OCI-LY7 (cell line): ENCODE measurements around the gene GTF2H1. TPM values are rescaled to one million over a fixed set of nuclear protein-coding genes. Genes with fewer than 3 reads are reported as not detected.

ENCODE experiments used
- BruUV-seq: library from RNA; stranded (reverse); fragments of 400-500 nt; replicated peaks from 2 replicates; lab custom pipeline; 2021; lab: Mats Ljungman, UMichigan
- CTCF ChIA-PET: fragments of 300-600 bp; sonication (Branson Sonifier 250); formaldehyde crosslinking; loops from one replicate; lab custom pipeline; 2022; ENCODE audit warnings: antibody characterized with exemption; ENCODE audit not compliant: unreplicated experiment; lab: Charles Lee
- POLR2A ChIA-PET: fragments of 300-600 bp; sonication (Branson Sonifier 250); formaldehyde crosslinking; loops from one replicate; lab custom pipeline; 2022; ENCODE audit warnings: antibody characterized with exemption; lab: Charles Lee
- DNase-seq: peaks from one replicate; pipeline ENCODE4 v3.0.0-alpha.2; 2015; ENCODE audit warnings: low spot score
- H2AFZ ChIP-seq: fragments of 200-600 bp; sonication (generic), shearing (Covaris generic); 2 replicates; pipeline ENCODE4 v1.6.1; 2014; ENCODE audit warnings: mild to moderate bottlenecking, antibody characterized with exemption, low read length, moderate library complexity
- H3K27ac ChIP-seq: fragments of 200-600 bp; sonication (generic); 2 replicates; pipeline ENCODE4 v1.5.1; 2014; ENCODE audit warnings: mixed run types, low read depth, mild to moderate bottlenecking, moderate library complexity, low read length, inconsistent platforms; ENCODE audit not compliant: poor library complexity, severe bottlenecking
- H3K36me3 ChIP-seq: fragments of 200-600 bp; sonication (generic); 2 replicates; pipeline ENCODE4 v1.6.1; 2014; ENCODE audit warnings: mild to moderate bottlenecking, antibody characterized with exemption, low read length, moderate library complexity, mixed read lengths; ENCODE audit not compliant: insufficient read depth
- H3K4me1 ChIP-seq: fragments of 200-600 bp; sonication (generic); 2 replicates; pipeline ENCODE4 v1.5.1; 2014; ENCODE audit warnings: mild to moderate bottlenecking, low read length; ENCODE audit not compliant: insufficient read depth, poor library complexity, severe bottlenecking
- H3K4me2 ChIP-seq: fragments of 200-600 bp; sonication (generic); 2 replicates; pipeline ENCODE4 v1.6.1; 2014; ENCODE audit warnings: mild to moderate bottlenecking, low read length
- H3K4me3 ChIP-seq: fragments of 200-600 bp; sonication (generic); 2 replicates; pipeline ENCODE4 v1.5.1; 2014; ENCODE audit warnings: mild to moderate bottlenecking, low read depth, low read length; ENCODE audit not compliant: poor library complexity, severe bottlenecking
- H3K79me2 ChIP-seq: fragments of 200-600 bp; sonication (generic); 2 replicates; pipeline ENCODE4 v1.6.1; 2016; ENCODE audit warnings: low read depth, mild to moderate bottlenecking, low read length, moderate library complexity, mixed read lengths; ENCODE audit not compliant: insufficient read depth
- H3K9me2 ChIP-seq: fragments of 200-600 bp; sonication (generic); 2 replicates; pipeline ENCODE4 v1.6.1; 2016; ENCODE audit warnings: mild to moderate bottlenecking, low read length, mixed read lengths; ENCODE audit not compliant: insufficient read depth
- H3K9me3 ChIP-seq: fragments of 200-600 bp; sonication (generic); 2 replicates; pipeline ENCODE4 v1.6.1; 2014; ENCODE audit warnings: mild to moderate bottlenecking, mixed run types, low read length, mixed read lengths
- H4K20me1 ChIP-seq: fragments of 200-600 bp; sonication (generic); 2 replicates; pipeline ENCODE4 v1.6.1; 2014; ENCODE audit warnings: mild to moderate bottlenecking, antibody characterized with exemption, low read length, moderate library complexity, mixed read lengths; ENCODE audit not compliant: insufficient read depth
- CTCF ChIP-seq: fragments of 200-600 bp; sonication (generic); conservative IDR thresholded peaks from 2 replicates; pipeline ENCODE4 v1.5.1; 2014; ENCODE audit warnings: mild to moderate bottlenecking, antibody characterized with exemption, low read length, moderate library complexity, mixed read lengths
- EZH2phosphoT487 ChIP-seq: fragments of 200-600 bp; sonication (generic); IDR thresholded peaks from 2 replicates; pipeline ENCODE4 v1.6.1; 2018; ENCODE audit warnings: low read depth, borderline replicate concordance, mild to moderate bottlenecking, mixed run types, antibody characterized with exemption, low read length, moderate library complexity, mixed read lengths
- intact Hi-C: fragments of 100-400 bp; cut with micrococcal nuclease; formaldehyde crosslinking; loops from one replicate; pipeline ENCODE4 v1.10.0; 2022; ENCODE audit not compliant: unreplicated experiment
- total RNA-seq, 2 experiments: library from RNA; depleted of rRNA in 1 of 2; stranded (reverse); fragments of >200 nt in 1 of 2; shearing (Covaris generic) in 1 of 2; gene quantifications; 2 replicates each; pipeline ENCODE4 v1.2.3, GENCODE V29; 2014 to 2022

Gene GTF2H1
- total RNA-seq, 2 experiments from 2014 or later: 48.0 to 62.1 TPM

GRCh38 chr11:18308242-18308641, 14.1 kb upstream of the GTF2H1 start:
- H3K9me3 ChIP-seq: no peaks in the 10 kb centered on the region
- no peak overlapping the region for H3K4me3 ChIP-seq
- no peaks in the 10 kb centered on the region for H4K20me1 ChIP-seq
- POLR2A ChIA-PET: interaction anchor here (0.7 to 3.2 kb wide), 5 partner anchors 8 to 28 kb away, joined by 3 to 14 read pairs (median 4); no protein-coding TSS in a partner anchor
- TF ChIP-seq EZH2phosphoT487 (no peak), CTCF (no peak)
- no peak overlapping the region for H3K4me2 ChIP-seq
- H3K9me2 ChIP-seq: no peaks in the 10 kb centered on the region
- no peak overlapping the region for H3K27ac ChIP-seq
- H3K36me3 ChIP-seq: peaks cover 95% of the 10 kb centered on the region
- peaks cover 3% of the 10 kb centered on the region; the same call in 1 of the 2 replicates for H3K79me2 ChIP-seq
- no peak overlapping the region for H2AFZ ChIP-seq
- BruUV-seq: no TSS peak
- DNase-seq: no peak
- H3K4me1 ChIP-seq: peaks cover 14% of the 10 kb centered on the region
- CTCF ChIA-PET: no interaction called here
- intact Hi-C loops: no loop called here

- H3K4me3 ChIP-seq: no peak overlapping the region
- H2AFZ ChIP-seq: no peak overlapping the region
- H4K20me1 ChIP-seq: no peaks in the 10 kb centered on the region
- H3K4me1 ChIP-seq: peaks cover 14% of the 10 kb centered on the region
- peaks cover 86% of the 10 kb centered on the region for H3K36me3 ChIP-seq
- no peaks in the 10 kb centered on the region for H3K9me3 ChIP-seq
- DNase-seq: no peak
- TF ChIP-seq CTCF: no peak
- no peak for TF ChIP-seq EZH2phosphoT487
- no peak overlapping the region for H3K27ac ChIP-seq
- peaks cover 3% of the 10 kb centered on the region; the same call in 1 of the 2 replicates for H3K79me2 ChIP-seq
- H3K4me2 ChIP-seq: no peak overlapping the region
- no TSS peak for BruUV-seq
- intact Hi-C loops: no loop called here
- ChIA-PET CTCF (no interaction called here), POLR2A (interaction anchor here (1.0 to 3.2 kb wide), 2 partner anchors 11 to 13 kb away, joined by 4 to 14 read pairs; partner anchors contain the start of gene GTF2H1)
- H3K9me2 ChIP-seq: no peaks in the 10 kb centered on the region
Observed at GRCh38 chr11:18309691-18310090, 12.7 kb upstream of the GTF2H1 start.

- no peak overlapping the region for H3K4me3 ChIP-seq
- H3K4me2 ChIP-seq: peak overlapping the region; percentile 50
- no peaks in the 10 kb centered on the region for H3K9me2 ChIP-seq
- CTCF ChIA-PET: no interaction called here
- H3K36me3 ChIP-seq: peaks cover 80% of the 10 kb centered on the region
- no peak for TF ChIP-seq EZH2phosphoT487
- no peak for TF ChIP-seq CTCF
- H2AFZ ChIP-seq: no peak overlapping the region
- H3K9me3 ChIP-seq: no peaks in the 10 kb centered on the region
- intact Hi-C loops: no loop called here
- H3K4me1 ChIP-seq: peaks cover 14% of the 10 kb centered on the region
- DNase-seq: no peak
- POLR2A ChIA-PET: interaction anchor here (1.0 to 3.0 kb wide), 3 partner anchors 10 to 27 kb away, joined by 3 to 16 read pairs (median 4); partner anchors contain the start of gene HPS5
- H3K79me2 ChIP-seq: peaks cover 7% of the 10 kb centered on the region; the same call in 1 of the 2 replicates
- H4K20me1 ChIP-seq: no peaks in the 10 kb centered on the region
- no TSS peak for BruUV-seq
- H3K27ac ChIP-seq: peak overlapping the region; percentile 38
Observed at GRCh38 chr11:18310800-18311340, 11.5 kb upstream of the GTF2H1 start.
